ENCODE measurements around the gene IL3.

The IL3 gene, protein sequence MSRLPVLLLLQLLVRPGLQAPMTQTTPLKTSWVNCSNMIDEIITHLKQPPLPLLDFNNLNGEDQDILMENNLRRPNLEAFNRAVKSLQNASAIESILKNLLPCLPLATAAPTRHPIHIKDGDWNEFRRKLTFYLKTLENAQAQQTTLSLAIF

DNA sequence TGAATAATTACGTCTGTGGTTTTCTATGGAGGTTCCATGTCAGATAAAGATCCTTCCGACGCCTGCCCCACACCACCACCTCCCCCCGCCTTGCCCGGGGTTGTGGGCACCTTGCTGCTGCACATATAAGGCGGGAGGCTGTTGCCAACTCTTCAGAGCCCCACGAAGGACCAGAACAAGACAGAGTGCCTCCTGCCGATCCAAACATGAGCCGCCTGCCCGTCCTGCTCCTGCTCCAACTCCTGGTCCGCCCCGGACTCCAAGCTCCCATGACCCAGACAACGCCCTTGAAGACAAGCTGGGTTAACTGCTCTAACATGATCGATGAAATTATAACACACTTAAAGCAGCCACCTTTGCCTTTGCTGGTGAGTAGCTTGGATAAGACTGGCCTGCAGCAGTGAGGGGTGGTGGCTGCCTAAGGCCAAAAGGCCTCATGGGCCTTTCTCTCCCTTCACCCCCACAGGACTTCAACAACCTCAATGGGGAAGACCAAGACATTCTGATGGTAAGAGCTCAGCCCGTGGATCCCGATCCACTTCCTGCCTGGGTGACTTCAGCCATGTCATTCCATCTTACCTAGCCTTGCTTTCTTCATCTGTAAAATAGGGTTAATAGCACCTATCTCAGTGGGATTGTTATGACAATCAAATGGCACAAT, at the start of gene IL3:
TSS of gene IL3 (plus strand) at position 155 of the 661 bp plus-strand sequence. CDS start at position 207, 52 bp downstream.
- DNase-seq = no peak

DNA sequence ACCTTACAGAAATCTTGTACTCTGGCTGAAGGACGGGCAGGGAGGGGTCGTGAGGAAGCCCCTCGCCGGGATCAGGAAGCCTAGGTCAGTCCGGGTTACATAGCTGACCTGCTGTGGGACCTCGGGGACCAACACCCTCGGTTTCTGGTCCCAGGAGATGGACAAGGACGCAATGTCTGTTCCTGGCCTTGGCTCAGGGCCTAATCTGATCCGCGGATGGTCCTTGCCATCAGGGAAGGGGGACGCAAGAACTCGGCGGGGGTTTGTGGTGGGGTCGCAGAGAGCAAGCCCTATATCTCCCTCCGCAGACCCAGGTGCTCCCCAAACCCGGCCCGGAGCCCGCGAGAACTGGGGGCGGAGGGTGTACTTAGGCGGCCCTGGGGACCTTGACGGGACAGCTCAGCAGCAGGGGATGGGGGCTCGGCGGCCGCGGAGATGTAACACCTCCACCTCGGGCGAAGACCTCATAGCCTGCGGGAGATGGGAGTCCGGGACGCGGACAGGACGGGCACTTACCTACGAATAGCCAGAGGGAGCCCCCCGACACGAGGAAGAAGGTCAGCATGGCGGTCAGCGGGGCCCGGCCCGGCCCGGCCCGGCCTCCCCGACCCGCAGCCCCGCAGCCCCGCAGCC, 49.4 kb upstream of the IL3 start:
- no peak for DNase-seq

DNA sequence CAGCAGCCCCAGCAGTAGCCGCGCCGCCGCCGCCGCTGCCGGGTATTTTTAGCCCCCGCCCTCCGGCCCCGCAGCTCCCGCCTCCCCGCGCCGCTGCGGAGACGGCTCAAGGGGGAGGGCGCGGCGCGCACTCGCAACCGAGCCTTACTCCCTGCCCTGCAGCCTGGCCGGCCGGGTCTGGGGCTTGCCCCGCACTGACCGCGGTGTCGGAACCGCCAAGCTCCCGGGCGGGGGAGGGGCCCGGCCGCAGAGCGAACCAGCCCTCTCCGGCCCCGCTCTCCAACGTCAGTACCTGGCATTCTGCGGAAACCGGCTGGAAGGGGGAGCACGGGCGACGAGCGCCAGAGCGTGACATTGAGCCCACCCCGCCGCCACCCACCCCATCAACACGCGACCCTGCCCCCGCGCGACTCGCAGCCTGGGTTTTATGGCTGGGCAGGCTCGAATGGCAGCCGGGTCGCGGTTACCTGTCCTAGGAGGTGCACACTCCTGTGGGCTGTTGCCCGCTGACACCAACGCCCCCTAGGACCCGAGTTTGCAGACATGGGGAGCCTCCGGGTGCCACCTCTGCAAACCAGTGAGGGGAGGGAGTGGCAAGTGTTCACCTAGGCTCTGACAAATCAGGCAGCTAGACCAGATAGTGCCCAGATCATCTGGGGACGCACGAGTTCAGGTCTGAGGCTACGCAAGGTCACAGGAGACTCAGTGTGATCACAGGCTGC, 48.7 kb upstream of the IL3 start, which contains the start of gene ACSL6:
TSS of gene ACSL6 (minus strand) at position 37 of the 722 bp plus-strand sequence. CDS start 105 bp downstream, outside the sequence.
- DNase-seq = peak in 1 of 2 experiments; percentile 14

DNA sequence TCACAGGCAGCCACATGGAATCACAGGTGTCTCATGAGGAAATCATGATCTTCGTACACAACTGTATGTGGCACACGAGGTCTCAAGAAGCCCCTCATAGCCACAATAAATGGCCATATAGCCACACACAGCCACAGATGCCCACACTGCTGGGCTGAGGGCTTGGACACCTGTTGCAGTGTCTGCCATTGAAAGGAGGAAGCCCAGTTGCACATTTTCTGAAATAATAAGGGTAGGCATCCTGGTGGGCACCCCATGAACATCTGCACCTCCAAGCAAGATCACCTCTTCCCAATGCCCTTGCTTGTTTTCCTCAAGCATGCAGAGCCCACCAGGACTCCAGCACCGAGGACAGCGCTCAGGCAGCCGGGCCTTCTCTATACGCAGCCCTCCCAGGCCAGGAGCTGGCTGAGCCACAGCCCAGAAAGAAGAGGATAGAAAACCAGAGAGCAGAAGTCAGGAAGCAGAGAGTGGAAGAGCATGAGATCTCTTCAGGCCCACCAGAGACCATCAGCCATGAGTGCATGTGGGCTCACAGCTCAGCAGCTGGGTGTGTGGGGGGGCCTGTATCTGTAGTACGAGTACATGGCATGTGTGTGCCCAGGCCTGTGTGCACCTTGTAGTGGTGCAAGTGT, 48.0 kb upstream of the IL3 start:
- DNase-seq = no peak

DNA sequence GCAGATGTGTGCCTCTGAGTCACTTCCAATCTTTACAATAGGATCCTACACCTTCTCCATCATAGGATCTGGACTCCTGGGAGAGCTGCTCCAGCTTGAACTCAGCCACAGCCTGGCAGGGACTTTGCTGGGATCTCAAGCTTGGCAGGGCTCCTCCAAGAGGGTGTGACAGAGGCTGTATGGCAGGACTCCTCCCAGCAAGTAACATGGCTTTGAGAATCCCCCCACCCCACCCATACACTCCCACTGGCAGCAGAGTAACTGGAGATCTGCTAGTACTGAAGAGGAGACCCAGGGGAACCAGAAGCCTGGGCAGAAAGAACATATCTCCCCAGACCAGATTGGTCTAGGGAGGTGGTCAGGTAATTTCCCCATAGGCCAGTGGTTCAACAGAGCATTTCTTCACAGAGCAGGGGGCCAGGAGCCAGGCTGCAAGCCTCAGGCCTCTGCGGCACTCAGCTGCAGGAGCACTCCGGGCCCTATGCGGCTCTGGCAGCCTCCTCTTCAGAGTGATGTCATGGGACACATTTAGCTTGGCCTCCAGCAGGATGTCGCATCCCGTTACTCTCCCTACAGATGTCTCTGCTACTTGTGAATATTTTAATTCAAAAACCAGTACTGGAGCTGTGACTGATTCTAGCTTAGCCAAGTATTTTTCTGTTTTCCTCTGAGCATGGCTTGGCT, 47.3 kb upstream of the IL3 start:
- peak in 1 of 2 experiments; percentile 21 for DNase-seq

DNA sequence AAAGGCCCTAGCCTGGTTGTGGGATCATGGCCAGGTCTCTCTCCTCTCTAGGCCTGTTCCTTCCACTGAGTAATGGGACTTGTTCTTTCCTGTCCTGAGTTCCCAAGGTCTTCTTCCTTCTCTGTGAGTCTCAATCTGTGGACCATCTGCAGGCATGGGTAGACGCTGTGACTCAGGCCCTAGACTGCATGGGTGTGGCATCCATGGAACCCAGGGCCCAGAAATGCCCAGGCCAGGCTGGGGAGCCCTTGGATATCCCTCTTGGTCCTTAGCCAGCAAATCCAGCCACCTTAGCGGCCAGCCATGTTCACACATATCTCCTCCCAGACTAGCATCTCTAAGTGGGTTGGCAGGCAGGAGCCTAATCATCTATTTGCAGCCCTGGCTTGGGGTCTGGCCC, 46.7 kb upstream of the IL3 start:
- no peak for DNase-seq

DNA sequence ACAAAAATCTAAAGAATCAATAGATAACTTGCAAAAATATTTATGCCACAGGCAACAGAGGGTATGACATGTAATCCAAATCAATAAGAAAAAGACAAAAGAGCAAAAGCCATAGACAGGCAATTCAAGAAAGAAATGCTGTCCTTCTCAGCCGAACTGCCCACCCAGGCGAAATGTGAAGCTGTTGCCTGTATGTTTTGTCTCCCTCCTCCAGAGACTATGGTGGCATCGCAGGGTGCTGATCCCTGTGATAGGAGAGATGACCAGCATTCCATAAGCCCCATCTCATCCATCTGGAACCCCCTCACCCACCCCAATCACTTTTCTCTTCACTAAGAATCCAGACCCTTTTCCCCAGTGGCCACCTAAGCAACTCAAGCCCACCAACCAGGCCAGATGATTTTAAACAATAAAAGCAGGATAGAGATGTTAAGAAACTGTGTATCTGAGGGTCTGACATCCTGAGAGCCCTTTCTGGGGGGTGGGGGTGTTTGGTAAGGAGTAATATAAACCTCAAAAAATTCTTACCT, 43.7 kb upstream of the IL3 start:
- no peak for DNase-seq

DNA sequence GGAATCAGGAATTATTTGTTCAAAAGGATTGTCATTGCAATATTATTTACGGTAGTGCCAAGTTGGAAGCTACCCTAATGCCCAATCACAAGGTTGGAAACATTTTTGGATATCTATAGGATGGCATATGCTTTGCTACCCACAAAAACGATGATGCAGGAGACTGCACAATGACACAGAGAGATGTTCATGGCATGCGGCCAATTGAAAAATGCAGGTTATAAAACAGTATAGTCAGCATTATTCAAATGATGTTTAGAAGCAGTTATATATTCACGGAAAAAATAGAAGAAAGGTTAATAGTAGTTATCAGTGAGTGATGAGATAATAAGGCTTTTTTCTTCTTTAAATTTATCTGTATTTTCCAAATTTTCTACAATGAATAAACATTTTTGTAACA, 43.1 kb upstream of the IL3 start:
- DNase-seq = no peak

DNA sequence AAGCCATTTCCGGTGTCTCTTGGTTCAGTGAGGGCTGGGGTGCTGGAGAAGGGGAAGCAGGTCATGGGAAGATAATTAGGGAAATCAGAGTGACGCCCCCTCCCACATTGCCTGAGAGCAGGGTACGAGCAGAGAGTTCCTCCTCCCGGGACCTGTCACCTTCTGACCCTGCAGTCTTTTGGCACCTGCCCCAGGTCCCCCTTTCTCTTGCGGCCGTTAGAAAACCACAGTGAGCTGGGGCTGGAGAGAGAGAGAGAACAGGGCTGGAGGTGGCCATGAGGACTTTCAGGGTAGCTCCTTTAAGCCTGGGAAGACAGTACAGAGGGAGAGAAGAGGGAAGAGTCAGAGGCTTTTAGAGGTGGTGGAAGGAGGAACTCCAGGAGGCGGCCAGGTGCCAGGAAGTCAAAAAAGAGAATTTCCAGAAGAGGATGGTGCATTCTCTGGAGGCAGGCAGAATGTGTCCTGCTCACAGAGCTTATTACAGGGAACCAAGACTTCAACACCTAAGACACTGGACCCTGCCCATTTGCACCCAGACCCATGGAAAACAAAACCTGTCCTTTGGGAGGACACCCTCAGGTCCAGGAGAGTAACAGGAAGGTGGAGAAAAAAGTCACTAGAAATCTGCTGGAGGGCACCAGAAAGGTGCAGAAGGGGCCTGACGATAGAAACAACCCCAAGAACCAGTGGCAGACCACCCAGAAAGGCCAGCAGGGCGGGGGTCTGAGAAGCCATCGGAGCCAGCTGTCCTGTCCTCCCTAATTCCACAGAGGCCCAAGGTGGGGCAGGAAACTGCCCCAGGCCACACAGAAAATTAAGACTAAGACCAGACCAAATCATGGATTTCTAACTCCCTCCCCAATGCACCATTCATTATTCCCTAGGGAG, 42.5 kb upstream of the IL3 start:
- no peak for DNase-seq

DNA sequence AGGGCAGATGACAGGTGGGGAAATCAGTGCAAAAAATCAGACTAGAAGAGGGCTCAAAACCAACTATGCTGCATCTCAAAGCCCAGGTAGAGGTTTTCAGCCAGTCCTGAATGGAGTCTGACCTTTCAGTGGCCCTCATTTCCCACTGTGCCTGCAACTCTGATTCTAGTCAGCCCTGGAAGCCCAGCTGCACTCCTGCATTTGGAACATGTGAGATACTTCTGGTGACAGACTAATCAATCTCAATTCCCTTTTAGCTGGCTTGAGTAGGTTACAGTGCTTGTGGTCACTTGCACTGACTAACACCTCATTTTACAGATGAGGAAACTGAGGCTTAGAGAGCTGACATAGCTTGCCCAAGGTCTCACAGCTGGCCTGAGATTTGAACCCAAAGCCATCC, 41.1 kb upstream of the IL3 start:
- no peak for DNase-seq

DNA sequence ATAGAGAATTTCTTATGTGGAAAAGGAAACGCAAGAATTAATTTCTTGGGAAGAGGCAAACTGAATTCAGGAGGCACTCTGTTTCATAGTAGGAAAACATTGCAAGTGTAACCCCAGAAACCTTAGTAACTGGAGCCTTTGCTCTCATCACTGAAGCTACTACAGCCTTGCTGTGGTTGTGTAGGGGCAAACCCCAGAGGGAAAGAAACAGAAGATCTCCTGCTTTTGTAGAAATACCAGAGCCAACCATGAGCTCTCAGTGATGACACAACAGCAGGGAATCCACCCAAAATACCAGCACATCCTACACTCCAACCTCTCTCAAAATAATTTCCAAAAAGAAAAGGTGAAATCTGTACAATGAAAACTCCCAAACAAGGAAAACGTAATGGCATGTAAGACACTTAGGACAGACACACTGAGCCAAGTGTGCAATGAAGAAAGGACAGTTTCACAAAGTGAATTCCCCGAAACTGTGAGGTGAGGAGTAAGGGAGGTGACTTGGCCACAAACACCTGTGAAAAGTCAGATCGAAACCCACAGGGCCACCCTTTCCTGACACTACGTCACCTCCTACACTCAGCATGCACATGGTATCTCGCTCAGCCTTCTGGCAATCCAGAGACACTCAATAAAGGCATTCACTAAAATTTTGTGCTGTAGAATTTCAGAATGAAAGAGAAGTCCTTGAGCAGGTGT, 40.4 kb upstream of the IL3 start:
- no peak for DNase-seq

DNA sequence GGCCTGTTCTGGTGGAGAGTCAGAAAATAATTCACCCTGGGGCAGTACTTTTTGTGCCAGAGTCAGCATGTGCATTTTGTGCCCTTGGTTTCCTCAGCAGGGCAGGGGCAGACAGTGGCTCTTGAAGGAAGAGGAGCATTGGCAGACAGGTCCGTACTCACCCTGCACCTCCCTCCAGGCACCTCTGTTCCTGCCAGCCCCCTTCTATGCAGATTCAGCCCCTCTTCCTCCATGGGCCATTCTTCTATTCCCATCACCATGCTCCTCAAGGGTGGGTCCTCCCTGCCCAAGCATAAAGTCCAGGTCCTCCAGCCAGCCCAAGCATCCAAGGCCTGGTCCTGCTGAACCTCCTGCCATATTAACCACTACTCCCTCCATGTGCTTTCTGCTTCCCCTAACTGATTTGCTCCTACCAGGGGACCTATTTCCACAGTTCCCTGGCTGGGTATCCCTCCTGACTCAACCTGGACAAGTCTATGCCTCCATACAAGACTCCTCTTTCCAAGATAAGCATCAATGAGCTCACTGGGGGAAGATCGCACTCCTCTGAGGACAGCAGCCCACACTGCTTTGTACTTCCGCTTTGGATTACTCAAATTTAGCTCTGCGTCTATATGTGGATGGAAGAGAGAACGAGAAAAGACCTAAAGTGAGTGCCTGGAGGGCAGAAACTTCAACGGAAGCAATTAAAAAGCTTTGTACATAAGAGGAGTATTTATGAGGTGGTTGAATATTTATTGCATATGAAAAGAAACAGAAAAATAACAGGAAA, 39.7 kb upstream of the IL3 start:
- DNase-seq = no peak

DNA sequence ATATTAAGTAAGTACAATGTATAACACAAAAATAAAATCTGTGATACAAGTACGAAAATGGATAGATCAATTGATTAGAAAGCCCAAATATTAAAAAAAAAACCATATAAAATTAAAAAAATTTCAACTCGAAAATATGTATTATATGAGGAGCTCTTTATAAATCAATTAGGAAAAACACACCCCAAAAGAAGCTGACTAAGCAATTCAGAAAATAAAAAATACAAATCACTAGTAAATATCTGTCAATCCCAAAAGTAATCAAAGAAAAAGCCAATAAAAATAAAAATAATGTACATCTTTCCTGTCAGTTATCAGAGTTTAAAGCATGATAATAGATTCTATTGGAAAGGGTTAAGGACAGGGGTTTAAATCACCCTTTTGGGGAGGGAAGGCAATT, 38.8 kb upstream of the IL3 start:
- DNase-seq = no peak

DNA sequence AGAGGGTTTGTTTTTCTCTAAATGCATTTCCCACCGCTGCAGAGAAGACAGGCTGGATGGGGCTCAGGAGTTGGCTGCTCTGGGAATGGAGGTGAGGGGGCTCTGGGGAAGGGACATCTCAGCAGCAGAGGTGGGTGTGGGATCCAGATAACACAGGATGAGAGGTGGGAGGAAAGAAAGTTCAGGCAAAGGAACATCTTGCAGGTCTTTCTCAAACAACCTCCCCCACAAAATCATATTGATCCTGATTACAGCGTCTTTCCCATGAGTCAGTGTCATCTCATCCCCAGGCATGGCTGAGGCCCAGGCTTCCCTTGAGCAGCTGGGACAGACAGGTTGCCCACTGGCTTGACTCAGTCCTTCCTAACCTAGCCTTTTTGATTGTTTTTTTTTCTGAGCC, 37.7 kb upstream of the IL3 start:
- no peak for DNase-seq

DNA sequence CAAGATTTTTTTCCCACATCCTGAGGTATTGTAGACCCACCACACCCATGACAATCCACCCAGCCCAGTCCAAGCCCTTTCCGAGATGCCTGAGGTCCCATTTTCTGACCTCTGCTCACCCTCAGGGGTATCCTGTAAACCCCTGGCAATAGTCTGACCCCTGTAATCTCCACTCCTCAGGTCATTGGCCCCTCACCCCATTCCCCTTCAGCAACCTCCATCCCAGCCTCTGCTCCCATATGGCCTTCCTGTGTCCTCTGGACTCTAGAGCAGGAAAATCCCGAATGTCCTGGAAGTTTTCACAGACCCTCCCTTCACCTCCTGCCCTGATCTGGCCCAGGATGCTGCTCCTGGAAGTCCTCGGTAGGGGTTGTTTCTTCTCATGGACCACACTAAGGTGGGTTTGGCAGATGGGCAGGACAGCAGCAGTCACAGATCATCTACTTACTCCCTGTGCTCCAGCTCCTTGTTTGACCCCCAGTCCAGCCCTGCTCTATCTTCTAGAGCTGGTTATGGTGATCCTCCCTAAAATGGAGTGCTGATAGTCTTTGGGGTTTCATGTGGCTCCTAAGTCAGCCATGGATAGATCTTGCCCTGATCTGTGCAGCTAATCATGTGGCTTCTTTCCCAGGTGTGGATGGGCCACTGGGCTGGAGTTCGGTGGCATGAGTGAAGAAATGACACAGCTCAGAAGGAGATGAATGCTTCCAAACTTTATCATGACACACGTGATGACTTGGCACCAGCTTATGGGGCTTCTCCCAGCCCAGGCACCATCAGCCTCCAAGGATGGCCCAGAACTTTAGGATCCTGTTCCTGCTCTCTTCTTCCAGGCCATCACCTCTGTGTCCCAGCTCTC, 37.0 kb upstream of the IL3 start:
- no peak for DNase-seq

DNA sequence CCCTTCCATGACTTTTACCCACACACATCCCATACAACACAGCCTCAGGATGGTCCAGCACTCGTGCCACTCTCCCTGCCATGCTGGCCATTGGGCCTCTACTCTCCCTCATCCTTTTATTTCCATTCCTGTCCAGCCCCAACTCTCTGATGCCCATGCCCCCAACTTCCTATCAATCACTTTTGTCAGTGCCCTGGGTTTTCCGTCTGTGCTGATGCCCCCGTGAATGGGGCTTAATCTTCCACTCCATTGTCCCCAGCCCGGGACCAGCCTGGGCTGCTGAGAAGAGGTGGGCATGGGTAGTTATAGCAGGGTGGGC, 36.4 kb upstream of the IL3 start:
- DNase-seq = no peak

DNA sequence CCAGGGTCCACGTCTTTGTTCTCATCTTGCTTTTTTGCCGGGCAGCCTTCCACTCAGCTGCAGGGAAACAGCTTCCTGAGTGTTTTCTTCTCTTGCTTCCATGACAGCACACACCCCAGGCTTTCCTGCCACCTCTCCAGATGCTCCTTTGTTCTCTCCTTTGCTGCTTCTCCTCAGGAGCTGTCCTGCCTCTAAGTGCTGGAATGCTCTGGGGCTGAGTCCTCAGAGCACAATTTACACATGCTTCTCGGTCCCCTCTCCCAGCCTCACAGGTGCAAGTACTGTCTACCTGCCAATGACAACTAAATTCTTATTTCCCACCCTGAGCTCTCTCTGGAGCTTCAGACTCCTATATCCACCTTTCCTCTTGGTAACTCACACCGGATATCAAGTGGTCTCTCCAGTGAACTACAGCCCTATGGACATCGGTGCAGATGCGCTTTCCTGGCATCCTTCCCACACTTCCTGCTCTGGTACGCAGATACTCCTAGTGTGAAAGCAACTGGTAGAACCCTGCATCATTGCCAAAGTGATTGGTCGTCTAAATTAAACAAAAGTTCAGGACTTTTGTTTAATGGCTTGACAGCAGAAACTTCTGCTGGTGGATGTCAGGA, 35.6 kb upstream of the IL3 start:
- peak; percentile 2 to 22 for DNase-seq

DNA sequence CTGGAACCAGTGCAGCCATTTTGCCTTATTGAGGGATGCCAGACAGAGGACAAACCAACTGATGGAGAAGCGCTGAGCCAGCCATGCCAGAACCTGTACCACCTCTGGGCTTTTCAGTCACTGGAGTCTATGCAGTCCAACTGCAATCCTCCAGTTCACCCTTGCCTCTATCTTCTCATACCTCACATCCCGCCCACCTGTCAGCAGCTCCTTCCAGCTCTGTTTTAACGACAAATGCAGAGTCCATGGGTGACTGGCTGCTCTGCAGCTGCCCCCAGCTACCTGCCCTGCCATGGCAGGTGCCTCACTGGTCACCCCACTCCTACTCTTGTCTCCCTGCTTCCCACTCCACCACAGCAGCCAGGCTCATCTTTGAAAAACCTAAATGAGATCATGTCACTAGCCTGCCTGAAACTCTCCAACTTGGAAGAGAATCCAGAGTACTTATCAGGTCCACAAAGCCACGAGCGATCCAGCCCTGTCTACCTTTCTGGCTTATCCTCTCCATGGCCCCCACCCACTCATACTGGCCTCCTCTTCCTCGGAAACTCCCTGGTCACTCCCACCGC, 35.0 kb upstream of the IL3 start:
- DNase-seq = no peak
